ENCODE measurements around the gene LRMDA.

Gene LRMDA

GRCh38 chr10:75778665-75779064, 347.2 kb downstream of the LRMDA start:
- ChIA-PET CTCF (no interaction called here), POLR2A (no interaction called here)
- no peak for TF ChIP-seq ZNF292 (tag by site-specific recombination; IDR thresholded peaks at IDR 0.05; ENCODE audit: borderline replicate concordance, low read depth)
- TF ChIP-seq ZNF10 (tag by site-specific recombination; IDR thresholded peaks at IDR 0.05) = no peak
- H3K4me1 ChIP-seq (ENCODE audit: control insufficient read depth, insufficient read depth, low read length) = peaks cover 2% of the 10 kb centered on the region; the same call in 1 of the 2 replicates
- H3K9me3 ChIP-seq (ENCODE audit: control insufficient read depth, insufficient read depth, low read depth, low read length) = no peaks in the 10 kb centered on the region
- H3K36me3 ChIP-seq (ENCODE audit: control insufficient read depth in 2 of 2, insufficient read depth in 1 of 2, low read length in 2 of 2) = no peaks in the 10 kb centered on the region
- no peak overlapping the region for H3K27ac ChIP-seq (ENCODE audit: extremely low read depth, low read depth, low read length)
- no peak overlapping the region for H3K4me3 ChIP-seq (ENCODE audit: low read depth, low read length)

- Histone ChIP-seq H3K9me3 (ENCODE audit: control insufficient read depth, insufficient read depth, low read depth, low read length) (no peaks in the 10 kb centered on the region), H3K4me3 (ENCODE audit: low read depth, low read length) (no peak overlapping the region), H3K27ac (ENCODE audit: extremely low read depth, low read depth, low read length) (no peak overlapping the region), H3K4me1 (ENCODE audit: control insufficient read depth, insufficient read depth, low read length) (peaks cover 2% of the 10 kb centered on the region; the same call in 1 of the 2 replicates), H3K36me3 (ENCODE audit: control insufficient read depth in 2 of 2, insufficient read depth in 1 of 2, low read length in 2 of 2) (no peaks in the 10 kb centered on the region)
- TF ChIP-seq TRIM28 (IDR thresholded peaks at IDR 0.05; ENCODE audit: borderline replicate concordance, low read length) (peak; percentile 38; the same call in 1 of the 2 replicates), ZNF677 (tag by site-specific recombination; IDR thresholded peaks at IDR 0.05) (no peak), ZNF248 (tag by site-specific recombination; IDR thresholded peaks at IDR 0.05) (no peak)
- CTCF ChIA-PET = interaction anchor here (0.7 kb wide), 2 partner anchors 44 to 485 kb away, joined by 3 read pairs; no protein-coding TSS in a partner anchor
- POLR2A ChIA-PET = no interaction called here
Measured at GRCh38 chr10:75779276-75779675, 347.9 kb downstream of the LRMDA start.

GRCh38 chr10:75782463-75783248, 351.2 kb downstream of the LRMDA start:
- Histone ChIP-seq H3K27ac (ENCODE audit: extremely low read depth, low read depth, low read length) (no peak overlapping the region), H3K9me3 (ENCODE audit: control insufficient read depth, insufficient read depth, low read depth, low read length) (no peaks in the 10 kb centered on the region), H3K4me3 (ENCODE audit: low read depth, low read length) (no peak overlapping the region), H3K36me3 (ENCODE audit: control insufficient read depth in 2 of 2, insufficient read depth in 1 of 2, low read length in 2 of 2) (no peaks in the 10 kb centered on the region), H3K4me1 (ENCODE audit: control insufficient read depth, insufficient read depth, low read length) (0 out of 2 replicates have a peak, but pooled peaks cover 2% of the 10 kb centered on the region)
- CTCF ChIA-PET = no interaction called here
- POLR2A ChIA-PET = no interaction called here
- TF ChIP-seq ZNF391 (tag by site-specific recombination; IDR thresholded peaks at IDR 0.05; ENCODE audit: borderline replicate concordance, low read depth) (no peak), ZNF24 (tag by site-specific recombination; IDR thresholded peaks at IDR 0.05) (no peak), SCRT1 (tag by site-specific recombination; IDR thresholded peaks at IDR 0.05; ENCODE audit: borderline replicate concordance) (no peak), KLF9 (tag by site-specific recombination; IDR thresholded peaks at IDR 0.05; ENCODE audit: low read depth) (no peak), ZNF423 (tag by site-specific recombination; IDR thresholded peaks at IDR 0.05) (no peak), ZNF140 (tag by site-specific recombination; IDR thresholded peaks at IDR 0.05) (no peak), ZNF416 (tag by site-specific recombination; IDR thresholded peaks at IDR 0.05) (no peak), ZNF624 (tag by site-specific recombination; IDR thresholded peaks at IDR 0.05) (no peak), ZNF837 (tag by site-specific recombination; IDR thresholded peaks at IDR 0.05) (no peak), ZNF26 (tag by site-specific recombination; IDR thresholded peaks at IDR 0.05) (no peak), ZBTB44 (tag by site-specific recombination; IDR thresholded peaks at IDR 0.05) (no peak), AEBP2 (tag by site-specific recombination; IDR thresholded peaks at IDR 0.05; ENCODE audit: borderline replicate concordance) (no peak), ZFP69B (tag by site-specific recombination; IDR thresholded peaks at IDR 0.05) (no peak), ZNF175 (tag by site-specific recombination; IDR thresholded peaks at IDR 0.05) (no peak), HIC1 (tag by site-specific recombination; IDR thresholded peaks at IDR 0.05) (no peak), ZNF549 (tag by site-specific recombination; IDR thresholded peaks at IDR 0.05) (no peak), PRDM6 (tag by site-specific recombination; IDR thresholded peaks at IDR 0.05) (no peak), SP7 (tag by site-specific recombination; IDR thresholded peaks at IDR 0.05) (no peak)
